ENCODE measurements around the gene CRYM. TPM values are rescaled to one million over a fixed set of nuclear protein-coding genes. Genes with fewer than 3 reads are reported as not detected.

CRYM gene
- polyA plus RNA-seq, 3 donors = not detected

DNA sequence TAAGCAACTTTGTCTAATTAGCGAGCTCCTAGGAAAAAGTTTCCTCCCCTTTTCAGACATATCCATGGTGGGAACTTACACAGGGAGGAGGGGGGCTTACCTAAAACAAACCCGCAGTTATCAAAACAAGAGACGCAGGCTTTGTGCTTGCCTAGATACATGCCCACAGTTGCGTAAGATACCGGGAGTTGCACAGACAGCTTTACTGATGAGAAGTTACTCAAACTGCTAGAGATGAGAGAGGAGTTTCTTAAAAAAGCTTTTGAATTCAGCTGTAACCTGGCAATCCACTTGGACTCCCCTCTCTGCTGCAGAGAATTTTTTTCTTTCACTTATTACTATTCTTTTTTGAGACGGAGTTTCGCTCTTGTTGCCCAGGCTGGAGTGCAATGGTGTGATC lies 59.9 kb downstream of the CRYM start:
- no peak overlapping the region for H3K27ac ChIP-seq (ENCODE audit: low read depth in 1 of 2, low read length in 2 of 2)
- H3K4me3 Mint-ChIP-seq = no peak overlapping the region
- no peak overlapping the region for H3K4me3 ChIP-seq (replicated peaks in 1 of 3; ENCODE audit: low read depth in 2 of 3, low read length in 3 of 3)
- no peak overlapping the region for H3K4me2 ChIP-seq (replicated peaks; ENCODE audit: extremely low read depth, low read length, poor library complexity, severe bottlenecking)
- 100% methylated on average over 2 of the region's 7 CpGs for WGBS (ENCODE audit: insufficient coverage)
- H3K4me1 ChIP-seq (ENCODE audit: control insufficient read depth in 1 of 2, insufficient read depth in 2 of 2, low read length in 2 of 2) = no peaks in the 10 kb centered on the region
- no peaks in the 10 kb centered on the region for H3K4me1 Mint-ChIP-seq
- no peak overlapping the region for H2AFZ ChIP-seq (ENCODE audit: insufficient read depth, low read depth, low read length, poor library complexity, severe bottlenecking)
- H3K27ac Mint-ChIP-seq = no peak overlapping the region
- no peak overlapping the region for H3K9ac ChIP-seq (ENCODE audit: insufficient read depth, low read length, poor library complexity, severe bottlenecking)
- peaks cover 2 to 16% of the 10 kb centered on the region in 2 donors for H3K27me3 ChIP-seq (ENCODE audit: control insufficient read depth in 2 of 2, insufficient read depth in 2 of 2, low read length in 2 of 2)
- no peaks in the 10 kb centered on the region for H3K9me3 Mint-ChIP-seq
- DNase-seq = no peak
- intact Hi-C loops (cut with micrococcal nuclease) = no loop called here
- peaks cover 8 to 33% (median 23%) of the 10 kb centered on the region in 3 donors for H3K27me3 Mint-ChIP-seq (ENCODE audit: low read depth in 3 of 3)
- H3K36me3 Mint-ChIP-seq = no peaks in the 10 kb centered on the region
- no peaks in the 10 kb centered on the region for H3K36me3 ChIP-seq (replicated peaks in 1 of 2; ENCODE audit: control insufficient read depth in 1 of 2, insufficient read depth in 2 of 2, low read length in 2 of 2)
- TF ChIP-seq, protein P1, sequence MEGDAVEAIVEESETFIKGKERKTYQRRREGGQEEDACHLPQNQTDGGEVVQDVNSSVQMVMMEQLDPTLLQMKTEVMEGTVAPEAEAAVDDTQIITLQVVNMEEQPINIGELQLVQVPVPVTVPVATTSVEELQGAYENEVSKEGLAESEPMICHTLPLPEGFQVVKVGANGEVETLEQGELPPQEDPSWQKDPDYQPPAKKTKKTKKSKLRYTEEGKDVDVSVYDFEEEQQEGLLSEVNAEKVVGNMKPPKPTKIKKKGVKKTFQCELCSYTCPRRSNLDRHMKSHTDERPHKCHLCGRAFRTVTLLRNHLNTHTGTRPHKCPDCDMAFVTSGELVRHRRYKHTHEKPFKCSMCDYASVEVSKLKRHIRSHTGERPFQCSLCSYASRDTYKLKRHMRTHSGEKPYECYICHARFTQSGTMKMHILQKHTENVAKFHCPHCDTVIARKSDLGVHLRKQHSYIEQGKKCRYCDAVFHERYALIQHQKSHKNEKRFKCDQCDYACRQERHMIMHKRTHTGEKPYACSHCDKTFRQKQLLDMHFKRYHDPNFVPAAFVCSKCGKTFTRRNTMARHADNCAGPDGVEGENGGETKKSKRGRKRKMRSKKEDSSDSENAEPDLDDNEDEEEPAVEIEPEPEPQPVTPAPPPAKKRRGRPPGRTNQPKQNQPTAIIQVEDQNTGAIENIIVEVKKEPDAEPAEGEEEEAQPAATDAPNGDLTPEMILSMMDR (IDR thresholded peaks at IDR 0.05) = no peak
- no peaks in the 10 kb centered on the region for H4K20me1 ChIP-seq (ENCODE audit: insufficient read depth, low read length)
- H3K79me2 ChIP-seq (ENCODE audit: insufficient read depth, low read length) = no peaks in the 10 kb centered on the region
- no peaks in the 10 kb centered on the region for H3K9me3 ChIP-seq (replicated peaks in 1 of 2; ENCODE audit: control insufficient read depth in 1 of 2, insufficient read depth in 1 of 2, low read length in 2 of 2)

DNA sequence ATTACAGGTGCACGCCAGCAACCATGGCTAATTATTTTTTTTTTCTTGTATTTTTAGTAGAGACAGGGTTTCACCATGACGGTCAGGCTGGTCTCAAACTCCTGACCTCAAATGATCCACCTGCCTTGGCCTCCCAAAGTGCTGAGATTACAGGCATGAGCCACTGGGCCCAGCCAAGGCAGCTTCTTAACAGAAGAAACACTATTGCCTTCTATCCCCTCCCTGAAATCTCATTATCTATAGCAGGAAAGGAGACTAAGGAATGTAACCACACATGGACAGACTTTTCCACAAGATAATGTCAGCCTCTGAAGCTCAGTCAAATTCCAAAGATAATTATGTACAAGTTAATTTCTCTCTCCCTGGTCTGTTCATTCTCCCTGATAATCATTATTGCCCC lies 61.0 kb downstream of the CRYM start:
- WGBS (ENCODE audit: insufficient coverage) = no CpG with 5 or more reads among the region's 2 CpGs
- DNase-seq = no peak
- no peaks in the 10 kb centered on the region for H3K36me3 ChIP-seq (replicated peaks in 1 of 2; ENCODE audit: control insufficient read depth in 1 of 2, insufficient read depth in 2 of 2, low read length in 2 of 2)
- peaks cover 7 to 34% (median 24%) of the 10 kb centered on the region in 3 donors for H3K27me3 Mint-ChIP-seq (ENCODE audit: low read depth in 3 of 3)
- intact Hi-C loops (cut with micrococcal nuclease) = no loop called here
- no peak overlapping the region for H3K27ac Mint-ChIP-seq
- no peaks in the 10 kb centered on the region for H3K79me2 ChIP-seq (ENCODE audit: insufficient read depth, low read length)
- H3K4me3 Mint-ChIP-seq = no peak overlapping the region
- no peaks in the 10 kb centered on the region for H3K9me3 Mint-ChIP-seq
- H3K9ac ChIP-seq (ENCODE audit: insufficient read depth, low read length, poor library complexity, severe bottlenecking) = no peak overlapping the region
- H3K27ac ChIP-seq (ENCODE audit: low read depth in 1 of 2, low read length in 2 of 2) = no peak overlapping the region
- no peak overlapping the region for H2AFZ ChIP-seq (ENCODE audit: insufficient read depth, low read depth, low read length, poor library complexity, severe bottlenecking)
- H3K4me1 Mint-ChIP-seq = no peaks in the 10 kb centered on the region
- H3K4me2 ChIP-seq (replicated peaks; ENCODE audit: extremely low read depth, low read length, poor library complexity, severe bottlenecking) = no peak overlapping the region
- TF ChIP-seq, protein P1 (IDR thresholded peaks at IDR 0.05) = no peak
- H3K27me3 ChIP-seq (ENCODE audit: control insufficient read depth in 2 of 2, insufficient read depth in 2 of 2, low read length in 2 of 2) = peaks cover 2 to 13% of the 10 kb centered on the region in 2 donors
- H3K36me3 Mint-ChIP-seq = no peaks in the 10 kb centered on the region
- H4K20me1 ChIP-seq (ENCODE audit: insufficient read depth, low read length) = no peaks in the 10 kb centered on the region
- H3K4me1 ChIP-seq (ENCODE audit: control insufficient read depth in 1 of 2, insufficient read depth in 2 of 2, low read length in 2 of 2) = no peaks in the 10 kb centered on the region
- H3K9me3 ChIP-seq (replicated peaks in 1 of 2; ENCODE audit: control insufficient read depth in 1 of 2, insufficient read depth in 1 of 2, low read length in 2 of 2) = no peaks in the 10 kb centered on the region
- no peak overlapping the region for H3K4me3 ChIP-seq (replicated peaks in 1 of 3; ENCODE audit: low read depth in 2 of 3, low read length in 3 of 3)
